ENCODE results near the gene TIMP2.

- TF ChIP-seq CTCF (IDR thresholded peaks at IDR 0.05; ENCODE audit: poor library complexity) = no peak
- no peak for TF ChIP-seq EZH2 (IDR thresholded peaks at IDR 0.05; ENCODE audit: borderline replicate concordance)
- no peak for TF ChIP-seq EZH2phosphoT487 (IDR thresholded peaks at IDR 0.05; ENCODE audit: low read depth, severe bottlenecking, unreplicated experiment)
Measured at GRCh38 chr17:78840530-78840779, 84.7 kb downstream of the TIMP2 start.
